HG02852 (cell line): ENCODE results near the gene GSK3A.
A peak's percentile ranks its signal among the peaks of the same experiment; 100 is the strongest.

Source experiments
- ATAC-seq: cut with Tn5 transposase; IDR thresholded peaks from one replicate; pipeline ENCODE4 v1.9.1; 2021; ENCODE audit warnings: mild to moderate bottlenecking, moderate library complexity; ENCODE audit not compliant: unreplicated experiment

The GSK3A gene

GRCh38 chr19:42249769-42250168 is 7.4 kb upstream of the GSK3A start:
- ATAC-seq = no peak

DNA sequence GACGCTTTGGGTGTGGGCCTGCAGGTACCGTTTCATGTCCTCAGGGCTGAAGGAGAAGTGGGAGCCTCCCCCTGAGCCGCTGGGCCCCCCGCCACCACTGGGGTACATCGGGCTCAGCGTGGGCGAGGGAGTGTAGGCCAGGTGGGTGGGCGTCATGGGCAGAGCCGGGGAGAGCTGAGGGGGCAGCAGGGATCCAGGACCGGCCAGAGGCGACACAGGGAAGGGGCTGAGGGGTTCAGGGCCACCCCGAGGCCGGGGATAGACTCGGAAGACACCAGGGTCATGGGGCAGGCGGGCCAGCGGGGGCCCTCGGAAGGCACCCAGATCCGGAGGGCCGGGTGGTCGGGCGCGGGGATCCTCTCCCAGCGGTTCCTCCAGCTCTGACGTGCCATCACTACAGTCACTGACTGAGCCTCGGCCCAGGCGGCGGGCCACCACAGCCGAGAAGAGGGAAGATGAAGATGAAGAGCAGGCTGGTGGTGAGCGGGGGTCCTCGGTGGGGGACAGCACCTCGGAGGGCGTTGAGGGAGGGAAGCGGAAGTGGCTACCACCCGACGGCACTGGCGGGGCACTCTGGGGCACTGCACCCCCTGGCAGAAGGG is 6.8 kb upstream of the GSK3A start:
- ATAC-seq = no peak

DNA sequence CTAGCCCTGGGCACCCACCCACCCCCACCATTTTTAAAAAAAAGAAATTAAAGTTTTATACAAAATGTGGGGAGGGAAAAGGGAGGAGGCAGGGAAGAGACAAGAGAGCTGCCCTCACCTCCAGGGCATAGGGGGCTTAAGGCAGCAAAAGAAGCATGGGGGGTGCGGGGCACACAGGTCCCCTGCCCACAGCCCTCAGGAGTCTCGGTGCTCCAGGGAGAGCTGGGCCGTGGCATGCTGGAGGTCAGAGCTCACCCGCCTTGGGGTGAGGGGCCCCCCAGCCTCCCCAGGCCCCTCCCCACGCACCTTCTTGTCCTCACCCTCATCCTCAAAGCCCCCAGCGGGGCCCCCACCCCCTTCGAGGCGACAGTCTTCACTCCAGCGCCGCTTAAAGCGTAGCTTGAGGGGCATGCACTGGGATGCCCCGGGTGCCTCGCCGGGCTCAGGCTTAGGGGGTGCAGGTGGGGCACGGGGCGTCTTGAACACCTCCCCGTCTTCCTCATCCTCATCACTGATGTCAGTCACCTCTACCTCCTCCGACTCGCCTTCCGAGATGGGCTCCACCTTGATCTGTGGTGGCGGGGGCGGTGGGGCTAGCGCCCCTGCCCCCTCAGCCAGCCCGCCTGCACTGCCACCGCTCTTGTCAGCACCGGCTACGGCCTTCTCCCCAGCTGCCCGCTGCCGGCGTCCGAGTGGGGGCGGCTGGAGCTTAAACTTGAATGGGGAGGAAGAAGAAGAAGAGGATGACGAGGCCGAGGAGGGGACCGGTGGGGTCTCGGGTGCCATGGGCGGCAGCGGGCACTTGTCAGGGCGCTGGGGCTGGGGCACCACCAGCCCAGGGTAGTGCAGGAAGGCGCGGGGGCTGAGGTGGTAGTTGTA is 6.1 kb upstream of the GSK3A start:
- no peak for ATAC-seq

DNA sequence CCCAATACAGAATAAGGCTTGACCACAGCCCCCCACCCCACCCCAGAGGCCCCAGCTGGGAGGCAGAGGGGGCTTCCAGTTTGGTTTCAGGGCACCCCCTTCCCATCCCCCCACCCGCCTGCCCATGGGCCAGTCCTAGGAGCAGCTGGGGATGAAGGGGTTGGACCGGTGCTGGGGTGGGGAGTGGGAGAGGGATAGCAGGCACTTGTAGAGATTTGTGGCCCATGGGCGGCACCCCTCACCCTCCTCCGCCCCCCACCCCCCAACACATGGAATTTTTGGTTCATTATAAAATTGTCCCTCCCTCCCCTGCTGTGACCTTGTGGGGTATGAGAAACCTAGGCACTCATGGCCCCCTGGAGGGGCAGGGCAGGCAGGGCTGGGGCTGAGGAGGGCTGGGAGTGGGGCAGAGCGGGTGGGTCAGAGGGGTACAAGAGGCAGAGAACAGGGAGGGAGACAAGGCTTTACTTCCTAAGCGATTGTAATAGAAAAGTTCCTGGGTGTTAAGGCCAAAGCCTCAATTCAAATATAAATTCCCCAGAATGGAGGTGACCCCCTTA is 5.3 kb upstream of the GSK3A start:
- no peak for ATAC-seq

GRCh38 chr19:42246922-42247639 is 4.7 kb upstream of the GSK3A start:
- ATAC-seq = no peak

GRCh38 chr19:42246143-42246921 is 3.9 kb upstream of the GSK3A start:
- no peak for ATAC-seq

GRCh38 chr19:42245231-42245630 is 2.8 kb upstream of the GSK3A start:
- no peak for ATAC-seq

- no peak for ATAC-seq
Observed at GRCh38 chr19:42244347-42245220, 2.2 kb upstream of the GSK3A start.

- peak; percentile 0 for ATAC-seq
Observed at GRCh38 chr19:42242069-42242511, 312 bp downstream of the GSK3A start.

DNA sequence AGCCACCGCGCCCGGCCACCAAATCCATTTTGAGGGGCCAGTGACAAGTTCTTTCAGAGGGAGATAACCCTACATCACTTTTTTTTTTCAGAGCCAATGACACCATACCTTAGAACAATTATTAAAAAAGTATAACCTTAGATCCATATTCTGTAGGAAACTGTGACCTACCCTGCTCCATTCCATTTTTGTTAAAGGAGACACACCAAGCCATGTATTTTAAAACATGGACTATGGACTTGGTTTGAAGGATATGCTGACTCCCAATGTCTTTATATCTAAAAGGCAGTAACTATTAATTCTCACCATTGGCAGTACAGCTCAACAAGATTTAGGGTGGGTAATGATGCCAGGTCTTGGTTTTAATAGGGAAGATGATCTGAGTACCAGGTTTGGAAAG is 1.1 kb downstream of the GSK3A start:
- ATAC-seq = no peak

- no peak for ATAC-seq
Observed at GRCh38 chr19:42239544-42240220, 2.7 kb downstream of the GSK3A start.

DNA sequence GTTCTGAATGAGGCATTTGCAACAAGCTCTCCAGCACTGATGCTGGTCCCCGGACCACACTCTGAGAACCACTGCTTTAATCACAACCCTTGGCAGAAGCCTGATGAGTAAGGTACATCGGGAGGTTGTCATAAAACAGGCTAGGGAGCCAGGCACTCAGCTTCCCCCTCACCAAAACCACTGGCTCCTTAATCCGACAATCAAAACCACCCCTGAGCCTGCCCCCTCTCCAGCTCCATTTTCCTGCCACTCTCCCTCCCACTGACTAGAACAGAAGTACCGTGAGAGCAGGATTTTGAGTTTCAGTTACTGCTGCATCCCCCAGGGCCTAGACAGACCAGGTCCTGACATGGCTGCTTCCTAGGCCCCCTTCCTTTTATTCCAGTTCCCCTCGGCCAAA is 7.2 kb downstream of the GSK3A start:
- no peak for ATAC-seq

DNA sequence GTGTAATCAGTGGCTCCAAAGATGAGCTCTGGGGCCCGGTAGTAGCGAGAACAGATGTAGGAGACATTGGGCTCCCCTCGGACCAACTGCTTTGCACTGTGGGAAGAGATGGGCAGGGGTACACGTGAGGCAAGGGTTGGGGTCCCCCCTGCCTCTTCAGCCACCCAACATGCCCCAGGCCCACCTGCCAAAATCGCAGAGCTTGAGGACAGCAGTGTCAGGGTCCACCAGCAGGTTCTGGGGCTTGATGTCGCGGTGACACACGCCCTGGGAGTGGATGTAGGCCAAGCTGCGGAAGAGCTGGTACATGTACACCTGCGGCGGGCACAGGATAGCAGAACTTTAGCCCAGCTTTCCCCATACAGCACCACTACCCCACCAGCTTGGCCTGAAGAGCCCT is 8.0 kb downstream of the GSK3A start:
- ATAC-seq = no peak

DNA sequence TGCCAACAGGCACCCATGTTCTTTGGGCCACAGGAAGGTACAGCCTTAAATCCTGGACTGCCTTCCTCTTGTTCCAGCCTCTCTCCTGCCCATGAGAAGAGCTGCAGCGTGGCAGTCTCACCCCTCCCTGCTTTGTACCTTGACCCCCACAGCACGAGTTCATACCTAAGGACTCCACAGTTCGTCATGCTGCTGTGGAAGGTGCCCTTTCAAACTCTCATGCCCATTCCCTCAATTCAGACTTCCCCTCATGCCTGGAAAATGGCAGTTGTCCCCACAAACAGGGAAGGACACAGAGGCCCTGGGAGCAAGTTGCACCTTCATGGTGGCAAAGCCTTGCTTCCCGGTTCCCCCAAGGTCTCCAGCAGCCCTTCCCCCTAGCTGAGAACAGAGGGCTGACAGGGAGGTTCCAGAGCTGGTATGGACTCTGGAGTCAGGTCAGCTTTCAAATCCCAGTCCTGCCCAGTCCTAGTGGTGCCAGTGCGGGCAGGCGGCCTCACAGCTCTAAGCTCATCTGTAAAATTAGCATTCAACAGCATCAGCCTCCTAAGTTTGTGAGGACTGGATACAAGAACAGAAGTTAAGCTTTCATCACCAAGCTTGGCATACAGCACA is 8.6 kb downstream of the GSK3A start:
- no peak for ATAC-seq

- ATAC-seq = no peak
Observed at GRCh38 chr19:42233106-42233505, 9.3 kb downstream of the GSK3A start.

- no peak for ATAC-seq
Observed at GRCh38 chr19:42232435-42232834, 10.0 kb downstream of the GSK3A start.

DNA sequence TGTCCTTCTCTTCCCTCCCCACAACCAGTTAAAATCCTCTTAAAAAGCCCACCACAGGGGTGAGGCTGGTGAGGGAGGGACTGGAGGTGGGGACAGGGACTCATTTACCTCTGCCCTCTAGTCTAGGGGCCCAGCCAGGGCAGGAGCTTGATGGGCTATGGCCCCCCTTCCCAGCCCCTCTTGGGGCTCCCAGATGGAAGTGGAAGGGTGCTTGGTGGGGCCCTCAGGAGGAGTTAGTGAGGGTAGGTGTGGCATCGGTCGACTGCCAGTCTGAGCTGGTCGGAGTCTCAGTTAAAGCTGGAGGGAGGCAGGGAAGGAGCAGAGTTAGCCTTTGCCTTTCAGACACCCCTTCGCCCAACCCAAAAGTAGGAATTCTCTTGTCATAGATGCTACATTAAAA is 11.8 kb downstream of the GSK3A start:
- ATAC-seq = no peak

GRCh38 chr19:42229855-42230351 is 12.5 kb downstream of the GSK3A start:
- ATAC-seq = no peak
